K562 (cell line): Measurements from ENCODE around the gene CACNA1C.

Experiments used
- EP300 ChIP-seq: IDR thresholded peaks from 2 replicates; pipeline ENCODE4 v1.6.1; 2012; ENCODE audit warnings: low read length, improper control_type of control experiment
- NR2F6 ChIP-seq: fragments of 450-650 bp; formaldehyde crosslinking; IDR thresholded peaks from 2 replicates; pipeline ENCODE4 v1.4.0; 2020; ENCODE audit warnings: mild to moderate bottlenecking
- PHF20 ChIP-seq: fragments of 450-650 bp; IDR thresholded peaks from 2 replicates; pipeline ENCODE4 v1.6.1; 2018; ENCODE audit not compliant: partially characterized antibody
- SMARCC2 ChIP-seq: fragments of 450-650 bp; IDR thresholded peaks from 2 replicates; pipeline ENCODE4 v1.6.1; 2017; ENCODE audit warnings: antibody characterized with exemption, moderate library complexity, mild to moderate bottlenecking, low read depth
- ZNF785 ChIP-seq: fragments of 250-450 bp; sonication (Bioruptor Pico); IDR thresholded peaks from 2 replicates; pipeline ENCODE4 v1.4.0; 2020; ENCODE audit warnings: mild to moderate bottlenecking
- TF ChIP-seq, protein P1 (sequence below): fragments of 450-650 bp; IDR thresholded peaks from 2 replicates; pipeline ENCODE4 v1.6.1; 2016; ENCODE audit warnings: antibody characterized with exemption
- TF ChIP-seq, protein P2 (sequence below): sonication (generic); formaldehyde crosslinking; IDR thresholded peaks from 2 replicates; pipeline ENCODE4 v1.9.0; 2022; ENCODE audit warnings: mild to moderate bottlenecking, missing genetic modification reagents
- TF ChIP-seq, protein P3 (sequence below): fragments of 450-650 bp; IDR thresholded peaks from 2 replicates; pipeline ENCODE4 v1.6.1; 2014; ENCODE audit warnings: low read depth, mild to moderate bottlenecking, moderate library complexity, borderline replicate concordance

DNA sequence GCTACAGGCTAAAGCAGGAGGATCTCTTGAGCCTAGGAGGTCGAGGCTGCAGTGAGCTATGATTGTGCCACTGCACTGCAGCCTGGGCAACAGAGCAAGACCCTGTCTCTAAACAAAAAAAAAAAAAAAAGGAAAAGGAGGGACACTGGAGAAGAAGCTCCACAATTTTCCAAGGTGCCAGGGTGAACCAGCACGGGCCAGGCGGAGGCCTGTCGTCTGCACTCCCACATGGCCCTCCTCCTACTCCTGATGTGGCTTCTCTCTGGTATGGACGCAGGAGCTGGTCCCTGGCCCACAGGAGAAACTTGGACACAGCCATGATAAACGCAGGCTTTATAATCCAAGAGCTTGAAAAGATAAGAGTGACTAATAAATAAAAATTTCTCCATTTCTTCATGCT is 341.2 kb downstream of the CACNA1C start:
- TF ChIP-seq EP300, result no peak
- no peak for TF ChIP-seq SMARCC2
- TF ChIP-seq, protein P1, sequence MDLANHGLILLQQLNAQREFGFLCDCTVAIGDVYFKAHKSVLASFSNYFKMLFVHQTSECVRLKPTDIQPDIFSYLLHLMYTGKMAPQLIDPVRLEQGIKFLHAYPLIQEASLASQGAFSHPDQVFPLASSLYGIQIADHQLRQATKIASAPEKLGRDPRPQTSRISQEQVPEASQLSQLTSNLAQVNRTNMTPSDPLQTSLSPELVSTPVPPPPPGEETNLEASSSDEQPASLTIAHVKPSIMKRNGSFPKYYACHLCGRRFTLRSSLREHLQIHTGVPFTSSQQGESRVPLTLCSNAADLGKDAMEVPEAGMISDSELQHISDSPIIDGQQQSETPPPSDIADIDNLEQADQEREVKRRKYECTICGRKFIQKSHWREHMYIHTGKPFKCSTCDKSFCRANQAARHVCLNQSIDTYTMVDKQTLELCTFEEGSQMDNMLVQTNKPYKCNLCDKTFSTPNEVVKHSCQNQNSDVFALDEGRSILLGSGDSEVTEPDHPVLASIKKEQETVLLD, result no peak
- TF ChIP-seq, protein P2, sequence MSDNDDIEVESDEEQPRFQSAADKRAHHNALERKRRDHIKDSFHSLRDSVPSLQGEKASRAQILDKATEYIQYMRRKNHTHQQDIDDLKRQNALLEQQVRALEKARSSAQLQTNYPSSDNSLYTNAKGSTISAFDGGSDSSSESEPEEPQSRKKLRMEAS (CRISPR knock-in tag), result no peak
- no peak for TF ChIP-seq ZNF785 (CRISPR knock-in tag)
- no peak for TF ChIP-seq PHF20
- TF ChIP-seq NR2F6 (CRISPR knock-in tag), result no peak
- TF ChIP-seq, protein P3, sequence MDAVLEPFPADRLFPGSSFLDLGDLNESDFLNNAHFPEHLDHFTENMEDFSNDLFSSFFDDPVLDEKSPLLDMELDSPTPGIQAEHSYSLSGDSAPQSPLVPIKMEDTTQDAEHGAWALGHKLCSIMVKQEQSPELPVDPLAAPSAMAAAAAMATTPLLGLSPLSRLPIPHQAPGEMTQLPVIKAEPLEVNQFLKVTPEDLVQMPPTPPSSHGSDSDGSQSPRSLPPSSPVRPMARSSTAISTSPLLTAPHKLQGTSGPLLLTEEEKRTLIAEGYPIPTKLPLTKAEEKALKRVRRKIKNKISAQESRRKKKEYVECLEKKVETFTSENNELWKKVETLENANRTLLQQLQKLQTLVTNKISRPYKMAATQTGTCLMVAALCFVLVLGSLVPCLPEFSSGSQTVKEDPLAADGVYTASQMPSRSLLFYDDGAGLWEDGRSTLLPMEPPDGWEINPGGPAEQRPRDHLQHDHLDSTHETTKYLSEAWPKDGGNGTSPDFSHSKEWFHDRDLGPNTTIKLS, result no peak
